Measurements from ENCODE around the gene OSBP2.

Gene OSBP2

DNA sequence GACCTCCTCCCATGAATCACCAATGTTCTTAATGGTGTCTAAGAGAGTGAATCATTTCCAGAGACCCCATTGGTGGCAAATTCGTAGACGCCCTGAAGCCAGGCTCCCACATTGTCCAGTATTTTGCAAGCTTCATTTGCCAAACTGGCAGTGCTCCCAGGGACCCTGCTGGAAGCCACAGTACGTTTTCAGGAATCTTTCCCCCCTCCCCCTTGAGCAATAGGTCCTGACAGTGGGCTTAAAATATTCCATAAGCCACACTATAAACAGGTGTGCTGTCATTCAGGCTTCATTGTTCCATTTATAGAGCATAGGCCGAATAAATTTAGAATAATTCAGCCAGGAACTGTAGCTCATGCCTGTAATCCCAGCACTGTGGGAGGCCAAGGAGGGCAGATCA is 148.6 kb downstream of the OSBP2 start:
- Histone ChIP-seq H3K9me3 (ENCODE audit: control insufficient read depth, low read length) (no peaks in the 10 kb centered on the region), H3K4me3 (ENCODE audit: extremely low read depth, insufficient read depth, low read length, poor library complexity, severe bottlenecking) (no peak overlapping the region), H3K36me3 (ENCODE audit: control insufficient read depth, insufficient read depth, low read length) (no peaks in the 10 kb centered on the region), H3K27ac (ENCODE audit: low read depth, low read length, severe bottlenecking) (no peak overlapping the region), H3K4me1 (ENCODE audit: control insufficient read depth, insufficient read depth, low read length, poor library complexity, severe bottlenecking) (no peaks in the 10 kb centered on the region)
- WGBS, 2 experiments (ENCODE audit: insufficient coverage in 2 of 2), result 74 to 86% methylated on average over 2 to 4 of the region's 4 CpGs

DNA sequence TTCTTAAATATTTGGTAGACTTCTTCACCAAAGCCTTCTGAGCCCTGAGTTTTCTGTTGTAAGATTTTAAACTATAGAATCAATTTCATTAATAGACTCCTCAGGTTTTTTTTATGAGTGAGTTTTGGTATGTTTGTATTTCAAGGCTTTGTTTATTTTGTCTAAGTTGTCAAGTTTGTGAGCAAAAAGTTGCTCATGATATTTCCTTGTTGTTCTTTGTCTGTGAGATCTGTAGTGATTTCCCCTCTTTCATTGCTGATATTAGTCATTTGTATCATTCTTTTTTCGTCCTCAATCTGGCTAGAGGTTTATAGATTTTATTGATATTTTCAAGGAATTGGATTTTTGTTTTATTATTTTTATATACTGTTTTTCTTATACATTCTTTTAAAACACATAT is 152.9 kb downstream of the OSBP2 start:
- H3K4me1 ChIP-seq (ENCODE audit: control insufficient read depth, insufficient read depth, low read length, poor library complexity, severe bottlenecking), result no peaks in the 10 kb centered on the region
- H3K4me3 ChIP-seq (ENCODE audit: extremely low read depth, insufficient read depth, low read length, poor library complexity, severe bottlenecking), result no peak overlapping the region
- no peaks in the 10 kb centered on the region for H3K36me3 ChIP-seq (ENCODE audit: control insufficient read depth, insufficient read depth, low read length)
- no CpG with 5 or more reads among the region's 1 CpG for WGBS, 2 experiments (ENCODE audit: insufficient coverage in 2 of 2)
- H3K9me3 ChIP-seq (ENCODE audit: control insufficient read depth, low read length), result no peaks in the 10 kb centered on the region
- H3K27ac ChIP-seq (ENCODE audit: low read depth, low read length, severe bottlenecking), result no peak overlapping the region

DNA sequence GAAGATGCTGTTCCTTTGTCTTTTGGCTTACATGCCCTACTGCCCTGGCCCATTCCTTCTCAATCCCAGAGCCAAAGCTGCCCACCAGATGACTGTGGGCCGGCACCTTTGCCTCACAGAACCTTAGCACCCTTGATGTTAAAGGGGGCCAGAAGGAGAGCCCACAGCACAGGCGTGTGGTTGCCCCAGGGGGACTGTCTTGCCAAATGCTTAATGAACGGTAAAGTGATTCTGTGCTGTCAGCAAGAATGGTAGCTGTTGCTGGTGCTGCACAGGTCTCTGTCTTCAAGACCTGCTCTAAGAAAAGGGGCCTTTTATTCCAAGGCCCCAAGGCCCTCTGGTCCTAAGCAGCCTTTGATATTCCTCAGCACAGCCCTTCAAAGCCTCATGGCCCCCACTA is 160.6 kb downstream of the OSBP2 start:
- Histone ChIP-seq H3K4me1 (ENCODE audit: control insufficient read depth, insufficient read depth, low read length, poor library complexity, severe bottlenecking) (no peaks in the 10 kb centered on the region), H3K36me3 (ENCODE audit: control insufficient read depth, insufficient read depth, low read length) (no peaks in the 10 kb centered on the region), H3K4me3 (ENCODE audit: extremely low read depth, insufficient read depth, low read length, poor library complexity, severe bottlenecking) (no peak overlapping the region), H3K27ac (ENCODE audit: low read depth, low read length, severe bottlenecking) (no peak overlapping the region), H3K9me3 (ENCODE audit: control insufficient read depth, low read length) (no peaks in the 10 kb centered on the region)
- WGBS, 2 experiments (ENCODE audit: insufficient coverage in 2 of 2), result 87 to 100% methylated on average over 3 of the region's 3 CpGs

DNA sequence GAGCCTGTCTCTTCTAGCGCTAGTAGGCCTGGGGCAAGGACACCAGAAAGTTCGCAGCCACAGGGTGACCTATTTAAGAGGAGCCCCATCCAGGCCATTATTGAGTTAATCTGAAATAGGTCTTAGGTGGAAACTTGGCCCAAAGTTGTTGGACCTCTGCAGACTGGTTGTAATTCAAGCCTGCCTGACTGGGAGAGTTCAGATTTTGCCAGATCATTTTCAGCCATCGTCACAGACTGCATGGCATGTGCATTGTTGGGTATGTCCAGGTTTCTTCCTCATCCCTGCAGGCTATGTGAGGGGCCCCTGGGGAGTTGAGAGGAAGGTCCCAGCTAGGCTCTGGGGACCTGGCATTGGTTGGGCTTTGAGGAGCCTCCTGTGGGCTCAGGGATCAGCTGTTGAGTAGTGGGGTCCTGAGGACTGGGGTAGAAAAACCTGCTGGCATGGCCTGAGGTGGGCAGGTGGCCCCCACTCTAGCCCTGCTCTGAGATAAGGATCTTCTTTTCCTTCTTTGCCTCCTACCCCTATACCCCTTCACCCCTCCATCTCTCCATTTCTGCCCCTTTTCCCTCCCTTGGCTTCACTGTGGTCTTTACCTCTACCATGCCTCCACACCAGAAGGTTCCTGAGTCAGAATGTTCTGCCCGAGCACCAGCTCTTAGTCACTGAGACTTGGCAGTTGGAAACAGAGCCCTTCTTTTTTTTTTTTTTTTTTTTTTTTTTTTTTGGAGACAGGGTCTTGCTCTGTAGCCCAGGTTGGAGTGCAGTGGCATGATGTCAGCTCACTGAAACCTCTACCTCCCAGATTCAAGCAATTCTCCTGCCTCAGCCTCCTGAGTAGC is 161.2 kb downstream of the OSBP2 start:
- Histone ChIP-seq H3K9me3 (ENCODE audit: control insufficient read depth, low read length) (no peaks in the 10 kb centered on the region), H3K36me3 (ENCODE audit: control insufficient read depth, insufficient read depth, low read length) (no peaks in the 10 kb centered on the region), H3K4me1 (ENCODE audit: control insufficient read depth, insufficient read depth, low read length, poor library complexity, severe bottlenecking) (no peaks in the 10 kb centered on the region), H3K4me3 (ENCODE audit: extremely low read depth, insufficient read depth, low read length, poor library complexity, severe bottlenecking) (no peak overlapping the region), H3K27ac (ENCODE audit: low read depth, low read length, severe bottlenecking) (no peak overlapping the region)
- 94 to 95% methylated on average over 2 of the region's 4 CpGs for WGBS, 2 experiments (ENCODE audit: insufficient coverage in 2 of 2)

DNA sequence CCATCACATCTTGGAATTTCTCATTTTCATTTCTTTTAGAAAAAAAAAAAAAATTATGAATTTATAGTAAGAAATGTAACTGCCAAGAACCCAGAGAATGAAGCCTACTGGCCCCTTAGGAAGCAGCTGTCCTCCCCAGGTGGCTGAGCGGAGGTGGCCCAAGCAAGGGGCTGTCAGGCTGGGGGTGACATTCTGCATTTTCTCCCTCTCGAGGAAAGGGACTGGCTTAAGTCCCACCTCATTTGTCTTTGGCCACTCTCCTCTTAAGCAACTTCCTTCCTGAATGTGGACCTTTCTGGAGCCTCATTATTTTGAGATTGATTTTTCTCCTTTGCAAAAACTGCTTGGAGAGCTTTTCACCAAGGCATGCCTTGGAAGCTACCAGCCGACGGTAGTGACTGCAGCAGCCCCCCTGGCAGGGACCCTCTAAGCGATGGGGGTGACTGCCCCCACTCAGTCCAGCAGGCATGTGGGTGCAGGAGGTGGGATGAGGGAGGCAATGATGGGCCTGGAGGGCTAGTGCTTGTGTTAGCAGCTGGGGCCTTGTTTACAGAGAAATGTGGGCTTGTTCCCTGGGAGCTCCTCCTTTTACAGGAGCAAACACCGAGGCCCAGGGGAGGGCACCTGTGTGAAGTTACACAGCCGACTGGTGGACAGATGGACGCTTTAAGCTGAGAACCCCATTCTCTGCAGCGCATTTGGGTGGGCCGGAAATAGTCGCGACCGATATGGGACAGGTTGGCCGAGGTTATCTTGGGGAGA is 162.2 kb downstream of the OSBP2 start:
- Histone ChIP-seq H3K9me3 (ENCODE audit: control insufficient read depth, low read length) (no peaks in the 10 kb centered on the region), H3K4me1 (ENCODE audit: control insufficient read depth, insufficient read depth, low read length, poor library complexity, severe bottlenecking) (no peaks in the 10 kb centered on the region), H3K4me3 (ENCODE audit: extremely low read depth, insufficient read depth, low read length, poor library complexity, severe bottlenecking) (no peak overlapping the region), H3K27ac (ENCODE audit: low read depth, low read length, severe bottlenecking) (no peak overlapping the region), H3K36me3 (ENCODE audit: control insufficient read depth, insufficient read depth, low read length) (no peaks in the 10 kb centered on the region)
- WGBS, 2 experiments (ENCODE audit: insufficient coverage in 2 of 2), result 92 to 97% methylated on average over 12 to 13 of the region's 14 CpGs

DNA sequence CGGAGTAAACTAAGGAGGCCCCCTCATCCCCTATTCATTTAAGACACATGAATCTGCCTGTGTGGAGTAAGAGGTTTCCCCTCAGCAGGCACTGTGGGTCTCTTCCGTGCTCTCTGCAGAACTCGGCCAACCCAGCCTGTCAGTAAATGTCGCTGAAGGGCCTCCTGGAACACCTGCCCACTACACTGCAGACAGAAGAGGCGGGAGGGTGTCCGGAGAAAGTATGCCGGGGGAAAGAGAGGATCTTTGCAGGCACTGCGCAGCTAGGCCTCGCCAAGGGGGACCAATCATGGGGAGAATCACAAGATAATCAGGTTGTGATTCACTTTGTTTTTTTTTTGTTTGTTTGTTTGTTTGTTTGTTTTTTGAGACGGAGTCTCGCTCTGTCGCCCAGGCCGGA is 163.1 kb downstream of the OSBP2 start:
- Histone ChIP-seq H3K9me3 (ENCODE audit: control insufficient read depth, low read length) (no peaks in the 10 kb centered on the region), H3K36me3 (ENCODE audit: control insufficient read depth, insufficient read depth, low read length) (no peaks in the 10 kb centered on the region), H3K4me1 (ENCODE audit: control insufficient read depth, insufficient read depth, low read length, poor library complexity, severe bottlenecking) (no peaks in the 10 kb centered on the region), H3K27ac (ENCODE audit: low read depth, low read length, severe bottlenecking) (no peak overlapping the region), H3K4me3 (ENCODE audit: extremely low read depth, insufficient read depth, low read length, poor library complexity, severe bottlenecking) (no peak overlapping the region)
- WGBS, 2 experiments (ENCODE audit: insufficient coverage in 2 of 2), result 90 to 93% methylated on average over 7 to 8 of the region's 13 CpGs

DNA sequence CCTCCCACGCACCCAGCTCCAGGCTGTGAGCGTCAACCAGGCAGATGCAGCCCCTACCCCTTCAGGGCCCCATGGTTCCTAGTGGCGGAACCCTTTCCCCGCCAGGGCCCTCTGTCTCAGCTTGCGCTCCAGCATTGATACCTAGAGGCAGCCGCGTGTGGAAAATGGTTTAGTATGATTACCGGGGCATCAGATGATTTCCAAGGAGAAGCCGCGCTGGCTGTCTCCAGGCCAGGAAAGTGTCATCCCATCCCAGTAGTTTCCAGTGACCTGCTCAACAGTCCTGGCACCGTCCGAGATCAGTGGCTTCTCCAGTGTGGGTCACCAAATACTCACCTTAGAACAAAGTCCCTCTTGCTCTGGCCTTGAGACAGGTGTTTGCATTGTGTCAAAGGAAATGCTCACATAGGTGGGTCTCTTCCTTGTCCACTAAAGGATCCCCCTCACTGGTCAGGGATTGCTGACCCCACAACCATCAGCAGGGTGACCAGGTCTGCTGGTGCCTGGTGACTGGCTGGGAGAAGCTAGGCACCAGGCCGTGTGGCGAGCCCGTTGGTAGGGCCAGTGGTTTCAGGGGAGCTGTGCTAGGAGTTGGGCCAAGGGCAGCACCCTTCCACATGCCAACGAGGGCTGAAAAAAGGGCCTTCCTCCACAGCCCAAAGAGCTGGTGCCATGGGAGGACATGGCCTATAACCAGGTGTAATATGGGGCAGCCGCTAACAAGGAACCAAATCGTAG is 164.5 kb downstream of the OSBP2 start:
- WGBS, 2 experiments (ENCODE audit: insufficient coverage in 2 of 2), result 89 to 96% methylated on average over 16 to 18 of the region's 18 CpGs
- Histone ChIP-seq H3K9me3 (ENCODE audit: control insufficient read depth, low read length) (no peaks in the 10 kb centered on the region), H3K4me1 (ENCODE audit: control insufficient read depth, insufficient read depth, low read length, poor library complexity, severe bottlenecking) (no peaks in the 10 kb centered on the region), H3K36me3 (ENCODE audit: control insufficient read depth, insufficient read depth, low read length) (no peaks in the 10 kb centered on the region), H3K27ac (ENCODE audit: low read depth, low read length, severe bottlenecking) (no peak overlapping the region), H3K4me3 (ENCODE audit: extremely low read depth, insufficient read depth, low read length, poor library complexity, severe bottlenecking) (no peak overlapping the region)

DNA sequence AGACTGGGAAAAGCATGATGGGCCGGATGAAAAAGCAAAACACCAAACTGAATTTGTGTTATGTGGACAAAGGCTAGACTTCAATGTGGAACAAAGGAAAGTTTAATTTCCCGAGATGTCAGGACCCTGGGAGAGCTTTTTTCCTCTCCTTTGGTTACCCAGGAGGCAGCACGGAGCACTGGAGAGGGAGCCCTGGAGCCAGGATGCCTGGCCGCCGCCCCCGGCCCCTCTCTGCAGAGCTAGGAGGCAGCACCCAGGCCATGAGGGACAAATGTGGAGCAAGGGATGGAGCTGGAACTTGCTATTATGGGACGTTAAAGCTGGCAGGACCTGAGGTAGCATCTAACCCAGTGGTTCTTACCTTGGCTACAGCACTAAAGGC is 165.0 kb downstream of the OSBP2 start:
- H3K4me1 ChIP-seq (ENCODE audit: control insufficient read depth, insufficient read depth, low read length, poor library complexity, severe bottlenecking), result no peaks in the 10 kb centered on the region
- no peaks in the 10 kb centered on the region for H3K9me3 ChIP-seq (ENCODE audit: control insufficient read depth, low read length)
- no peak overlapping the region for H3K4me3 ChIP-seq (ENCODE audit: extremely low read depth, insufficient read depth, low read length, poor library complexity, severe bottlenecking)
- no peak overlapping the region for H3K27ac ChIP-seq (ENCODE audit: low read depth, low read length, severe bottlenecking)
- WGBS, 2 experiments (ENCODE audit: insufficient coverage in 2 of 2), result 89 to 97% methylated on average over 5 of the region's 7 CpGs
- H3K36me3 ChIP-seq (ENCODE audit: control insufficient read depth, insufficient read depth, low read length), result no peaks in the 10 kb centered on the region

DNA sequence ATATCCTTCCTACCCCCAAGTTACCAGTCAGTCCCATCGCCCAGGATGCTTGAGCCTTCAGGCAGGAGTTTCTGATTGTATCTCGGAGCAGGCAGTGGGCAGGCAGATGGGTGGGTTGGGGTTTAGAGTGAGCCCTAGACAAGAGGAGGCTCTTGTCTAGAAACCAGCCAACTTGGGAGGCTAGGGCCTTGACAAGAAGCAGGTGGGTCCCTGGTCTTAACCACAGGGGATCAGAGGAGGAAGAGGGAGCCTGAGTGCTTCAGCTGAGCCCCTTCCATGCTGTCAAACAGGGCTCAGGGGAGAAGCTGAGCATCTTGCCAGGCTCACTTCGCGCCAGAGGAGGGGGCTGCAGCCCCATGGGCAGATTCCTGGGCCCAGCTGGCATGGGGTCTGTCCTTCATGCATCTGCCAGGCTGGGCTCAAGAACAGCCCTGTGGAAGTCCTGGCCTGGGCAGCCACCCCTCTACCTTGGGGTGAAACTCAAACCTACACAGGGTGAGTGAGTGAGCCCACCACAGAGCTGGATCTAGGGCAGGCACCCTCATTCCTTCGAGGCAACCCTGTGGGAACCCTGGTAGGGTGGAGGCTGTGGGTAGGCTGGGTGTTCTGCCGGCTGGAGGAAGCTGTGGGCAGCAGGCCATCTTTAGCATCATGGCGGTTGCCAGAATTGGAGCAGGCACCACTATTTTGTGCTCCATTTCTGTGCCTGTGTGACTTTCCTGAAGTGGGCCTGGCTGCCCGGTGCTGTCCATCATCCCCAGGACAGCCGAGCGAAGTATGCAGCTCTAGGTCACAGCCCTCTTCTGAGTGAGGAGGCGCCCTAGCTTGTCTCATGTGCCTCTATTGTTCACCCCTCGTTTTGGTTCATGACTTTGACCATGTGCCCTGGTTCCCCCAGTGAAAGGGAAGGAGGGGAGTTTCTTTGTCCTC is 165.8 kb downstream of the OSBP2 start:
- no peaks in the 10 kb centered on the region for H3K36me3 ChIP-seq (ENCODE audit: control insufficient read depth, insufficient read depth, low read length)
- no peaks in the 10 kb centered on the region for H3K9me3 ChIP-seq (ENCODE audit: control insufficient read depth, low read length)
- no peak overlapping the region for H3K27ac ChIP-seq (ENCODE audit: low read depth, low read length, severe bottlenecking)
- H3K4me1 ChIP-seq (ENCODE audit: control insufficient read depth, insufficient read depth, low read length, poor library complexity, severe bottlenecking), result no peaks in the 10 kb centered on the region
- 91 to 97% methylated on average over 7 to 8 of the region's 12 CpGs for WGBS, 2 experiments (ENCODE audit: insufficient coverage in 2 of 2)
- no peak overlapping the region for H3K4me3 ChIP-seq (ENCODE audit: extremely low read depth, insufficient read depth, low read length, poor library complexity, severe bottlenecking)

DNA sequence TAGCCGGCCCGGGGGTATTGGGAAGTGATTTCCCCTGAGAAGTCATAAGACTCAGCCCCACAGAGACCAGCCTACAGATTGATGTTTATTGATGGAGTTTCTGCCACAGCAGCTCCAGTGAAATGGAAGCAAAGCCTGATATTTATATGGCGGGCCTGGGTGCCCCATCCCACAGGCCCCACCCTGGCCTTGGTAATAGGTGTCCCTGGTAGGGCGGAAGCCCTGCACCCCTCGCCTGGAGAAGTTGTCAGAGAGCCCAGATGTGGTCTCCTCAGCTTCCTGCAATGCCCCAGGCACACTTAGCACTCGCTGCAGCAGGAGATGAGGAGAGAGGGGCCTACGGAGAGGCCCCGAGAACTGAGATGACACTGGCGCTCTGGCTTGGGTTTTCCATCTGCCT is 166.5 kb downstream of the OSBP2 start:
- WGBS, 2 experiments (ENCODE audit: insufficient coverage in 2 of 2), result 85 to 93% methylated on average over 5 to 7 of the region's 9 CpGs
- Histone ChIP-seq H3K9me3 (ENCODE audit: control insufficient read depth, low read length) (no peaks in the 10 kb centered on the region), H3K4me3 (ENCODE audit: extremely low read depth, insufficient read depth, low read length, poor library complexity, severe bottlenecking) (no peak overlapping the region), H3K4me1 (ENCODE audit: control insufficient read depth, insufficient read depth, low read length, poor library complexity, severe bottlenecking) (no peaks in the 10 kb centered on the region), H3K27ac (ENCODE audit: low read depth, low read length, severe bottlenecking) (no peak overlapping the region), H3K36me3 (ENCODE audit: control insufficient read depth, insufficient read depth, low read length) (no peaks in the 10 kb centered on the region)

All from mesodermal cell (in vitro differentiated cells).